GM21360 (cell line): ENCODE data around the gene MAGOHB.
"Not testable (repeated sequence)": the region's sequence is repeated elsewhere in the genome, so short reads cannot be mapped to it uniquely, and the experiment has no call there.

Experiments used
- ATAC-seq: cut with Tn5 transposase; IDR thresholded peaks from one replicate; pipeline ENCODE4 v1.9.1; 2021; ENCODE audit warnings: mild to moderate bottlenecking, moderate library complexity; ENCODE audit not compliant: unreplicated experiment

The MAGOHB gene

DNA sequence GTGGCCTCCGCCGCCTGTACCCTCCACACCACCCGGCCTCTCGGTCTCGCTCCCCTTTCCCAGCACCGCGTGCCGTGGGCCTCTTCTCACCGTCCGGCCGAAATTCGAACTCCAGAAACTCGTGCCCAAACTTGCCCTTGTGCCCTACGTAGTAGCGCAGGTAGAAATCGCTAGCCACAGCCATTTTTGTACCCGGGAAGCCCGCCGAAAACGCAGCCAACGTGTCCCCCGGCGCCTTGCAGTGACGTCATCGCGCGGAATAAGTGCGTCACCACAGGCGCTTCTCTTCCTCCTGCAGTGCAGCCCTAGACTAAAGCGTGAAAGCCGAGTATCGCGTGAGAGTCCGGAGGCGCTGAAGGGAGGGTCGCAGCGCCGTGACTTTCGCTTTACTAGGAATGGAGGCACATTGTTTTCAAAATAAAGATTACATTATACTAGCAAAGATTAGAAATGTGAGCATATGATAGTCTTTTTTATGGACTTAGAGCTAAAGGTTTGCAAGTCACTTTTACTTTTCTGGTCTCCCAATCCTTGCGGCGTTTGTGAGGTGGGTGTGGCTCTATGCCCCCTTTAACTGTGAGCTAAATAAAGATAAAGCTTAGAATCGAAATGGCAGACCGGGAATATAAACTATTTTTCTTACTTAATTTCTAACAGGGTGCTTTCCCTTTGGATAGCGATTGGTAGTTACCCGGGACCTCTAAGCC is at the start of gene MAGOHB:
Gene MAGOHB, minus strand, starts transcription at position 261 of the 707 bp plus-strand sequence. Its CDS starts 77 bp downstream, at position 184.
- ATAC-seq, result peak; percentile 95

DNA sequence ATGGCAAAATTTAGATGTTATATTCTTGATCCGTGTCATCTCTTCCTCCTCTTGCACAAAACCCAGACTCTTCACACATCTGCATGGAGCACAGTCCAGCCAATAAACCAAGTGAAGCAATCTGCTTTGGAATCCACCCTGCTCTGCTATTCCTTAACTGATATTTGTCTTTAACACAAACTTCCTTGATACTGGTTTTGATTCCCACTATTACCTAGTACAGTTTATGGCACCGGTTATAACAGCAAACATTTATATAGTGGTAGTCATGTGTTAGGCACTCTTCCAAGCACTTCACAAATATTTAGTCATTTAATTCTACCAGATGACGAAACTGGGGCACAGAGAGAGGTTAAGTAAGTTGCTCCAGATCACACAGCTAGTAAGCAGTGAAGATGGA is 47.9 kb upstream of the MAGOHB start:
- ATAC-seq, result no peak

DNA sequence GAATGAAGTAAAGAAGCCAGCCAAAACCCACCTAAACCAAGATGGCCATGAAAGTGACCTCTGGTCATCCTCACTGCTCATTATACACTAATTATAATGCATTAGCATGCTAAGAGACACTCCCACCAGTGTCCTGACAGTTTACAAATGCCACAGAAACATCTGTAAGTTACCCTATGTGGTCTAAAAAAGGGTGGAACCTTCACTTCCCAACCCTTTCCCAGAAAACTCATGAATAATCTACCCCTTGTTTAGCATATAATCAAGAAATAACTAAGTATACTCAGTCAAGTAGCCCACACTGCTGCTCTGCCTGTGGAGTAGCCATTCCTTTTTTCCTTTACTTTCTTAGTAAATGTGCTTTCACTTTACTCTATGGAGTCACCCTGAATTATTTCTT is 40.6 kb upstream of the MAGOHB start:
- no peak for ATAC-seq

DNA sequence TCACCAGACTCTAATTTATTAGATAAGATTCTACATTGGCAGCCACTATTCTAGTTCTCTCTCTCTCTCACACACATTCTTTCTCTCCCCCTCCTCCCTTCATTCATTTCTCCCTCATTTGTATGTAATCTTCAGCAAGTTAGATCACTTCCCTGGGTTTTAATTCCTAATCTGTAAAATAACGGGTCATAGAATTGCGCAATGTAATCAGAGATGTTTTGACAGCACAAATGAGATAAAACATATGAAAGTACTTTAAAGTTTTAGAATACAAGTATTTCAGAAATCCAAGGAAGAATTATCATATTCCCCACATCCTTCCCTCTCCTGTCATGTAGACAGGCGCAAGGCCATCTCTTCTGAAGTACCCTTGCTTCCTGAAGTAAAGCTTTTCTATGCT is 38.8 kb upstream of the MAGOHB start:
- ATAC-seq, result no peak

DNA sequence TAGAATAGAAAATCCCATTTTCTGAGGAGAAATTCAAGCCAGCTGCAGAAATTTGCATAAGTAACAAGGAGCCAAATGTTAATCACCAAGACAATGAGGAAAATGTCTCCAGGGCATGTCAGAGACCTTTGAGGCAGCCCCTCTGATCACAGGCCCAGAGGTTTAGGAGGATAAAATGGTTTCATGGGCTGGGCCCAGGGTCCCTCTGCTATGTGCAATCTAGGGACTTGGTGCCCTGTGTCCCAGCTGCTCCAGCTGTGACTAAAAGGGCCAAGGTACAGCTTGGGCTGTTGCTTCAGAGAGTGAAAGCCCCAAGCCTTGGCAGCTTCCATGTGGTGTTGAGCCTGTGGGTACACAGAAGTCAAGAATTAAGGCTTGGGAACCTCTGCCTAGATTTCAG is 33.2 kb upstream of the MAGOHB start:
- ATAC-seq, result not testable (repeated sequence)

DNA sequence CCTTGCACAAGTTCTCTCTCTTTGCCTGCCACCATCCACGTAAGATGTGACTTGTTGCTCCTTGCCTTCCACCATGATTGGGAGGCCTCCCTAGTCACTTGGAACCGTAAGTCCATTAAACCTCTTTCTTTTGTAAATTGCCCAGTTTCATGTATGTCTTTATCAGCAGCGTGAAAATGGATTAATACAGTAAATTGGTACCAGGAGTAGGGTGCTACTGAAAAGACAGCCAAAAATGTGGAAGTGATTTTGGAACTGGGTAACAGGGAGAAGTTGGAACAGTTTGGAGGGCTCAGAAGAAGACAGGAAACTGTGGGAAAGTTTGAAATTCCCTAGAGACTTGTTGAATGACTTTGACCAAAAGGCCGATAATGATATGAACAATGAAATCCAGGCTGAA is 32.5 kb upstream of the MAGOHB start:
- ATAC-seq, result no peak

DNA sequence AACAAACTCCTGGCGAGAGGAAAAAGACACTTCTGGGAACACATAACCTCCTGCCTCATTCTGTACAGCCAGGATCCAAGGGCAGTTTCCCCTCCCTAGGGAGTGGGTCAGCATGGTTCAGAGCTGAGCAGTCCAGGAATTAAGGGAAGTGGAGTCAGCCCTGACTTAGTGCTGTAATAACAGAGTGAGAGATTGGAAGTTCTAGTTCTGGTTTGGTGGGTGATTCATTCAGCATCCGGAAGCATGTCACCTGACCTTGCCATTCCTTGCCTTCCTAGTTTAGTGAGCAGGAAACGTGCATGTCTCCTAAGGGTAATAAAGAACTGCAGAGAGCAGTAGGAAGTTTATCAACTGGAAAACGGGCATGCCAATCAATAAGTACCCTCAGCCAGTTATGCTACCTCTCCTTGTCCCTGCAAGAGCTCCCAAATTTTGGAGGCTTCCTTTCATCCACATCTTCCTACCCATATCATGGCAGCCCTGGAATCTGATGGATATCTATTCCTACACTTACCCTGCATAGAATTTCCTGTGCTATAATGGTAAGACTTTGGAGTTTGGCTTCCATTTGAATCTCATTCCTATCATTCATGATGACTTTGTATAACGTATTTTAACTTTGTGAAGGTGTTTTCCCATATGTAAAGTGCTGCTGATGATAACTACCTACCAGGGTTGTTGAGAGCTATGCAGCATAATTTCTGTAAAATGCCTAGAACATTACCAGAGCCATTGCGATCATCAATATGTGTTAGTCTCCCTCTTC is 28.5 kb upstream of the MAGOHB start:
- ATAC-seq, result no peak

DNA sequence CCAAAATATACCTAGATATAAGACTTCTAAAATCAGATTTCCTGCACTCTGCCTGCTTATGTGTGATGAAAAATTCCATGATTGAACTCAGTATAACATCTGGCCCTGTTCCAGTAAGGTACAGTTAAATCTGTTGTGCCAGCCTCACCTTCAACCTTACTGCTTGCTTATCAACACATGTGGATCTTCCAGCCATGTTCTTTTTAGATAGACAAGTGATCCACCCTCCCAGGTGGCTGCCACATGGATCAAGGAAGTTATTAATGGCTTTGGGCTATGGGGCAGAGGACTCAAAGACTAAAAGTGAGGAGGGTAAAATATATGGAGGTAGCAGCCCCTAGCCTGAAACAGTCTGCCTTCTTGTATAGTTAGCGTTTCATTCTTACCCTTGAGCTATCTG is 25.3 kb upstream of the MAGOHB start:
- no peak for ATAC-seq

DNA sequence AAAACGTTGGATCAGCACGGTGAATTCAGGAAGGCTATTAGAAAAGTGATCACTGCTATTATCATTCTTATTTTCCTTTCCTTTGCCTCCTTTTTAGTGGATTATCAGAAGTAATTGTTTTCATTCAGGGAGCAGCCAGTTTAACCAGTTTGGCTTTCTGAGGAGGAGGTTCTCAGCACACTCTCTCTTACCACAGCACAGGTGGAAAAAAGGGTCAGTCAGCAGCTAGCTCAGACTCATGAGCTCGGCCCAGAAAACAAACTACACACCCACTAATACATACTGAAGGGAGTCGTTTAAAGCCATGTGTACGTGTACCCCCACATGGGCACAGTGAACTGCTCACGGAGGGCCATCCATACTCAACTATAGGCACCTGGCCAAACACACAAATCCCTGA is 23.2 kb upstream of the MAGOHB start:
- no peak for ATAC-seq

DNA sequence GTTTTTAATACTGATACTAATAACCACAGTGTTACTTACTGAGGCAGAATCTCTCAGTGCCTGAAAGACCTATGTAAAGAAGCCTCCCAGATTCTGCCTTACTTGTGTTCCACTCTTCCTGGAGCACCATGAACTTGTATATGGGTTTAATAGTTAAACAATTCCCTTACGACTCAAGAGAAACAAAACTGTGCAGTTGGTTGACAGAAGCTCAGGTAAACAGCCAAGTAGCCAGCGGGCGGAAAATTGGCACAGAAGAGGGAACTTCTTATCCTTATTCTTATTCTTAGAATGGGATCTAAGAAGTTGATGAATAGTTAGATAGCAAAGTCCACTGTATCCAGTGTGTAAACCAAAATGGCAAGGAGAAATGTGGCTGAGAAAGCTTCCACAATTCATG is 22.7 kb upstream of the MAGOHB start:
- ATAC-seq, result no peak

DNA sequence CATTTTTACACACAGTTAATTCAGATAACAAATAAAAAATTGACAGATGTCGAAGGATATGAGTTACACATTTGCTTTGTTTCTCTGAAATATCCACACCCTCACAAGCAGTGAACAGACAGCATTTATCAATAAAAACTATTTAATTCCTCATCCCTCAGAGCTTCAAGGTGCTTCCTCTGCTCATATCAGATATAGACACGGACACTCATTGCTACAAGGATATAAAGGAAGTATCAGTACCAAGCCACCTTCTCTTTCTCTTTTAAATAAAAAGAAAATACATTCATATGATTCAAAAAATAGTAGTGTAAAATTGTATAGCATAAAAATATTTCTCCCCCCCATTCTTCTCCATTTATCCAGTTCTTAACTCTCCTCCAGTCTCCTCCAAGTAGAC is 21.9 kb upstream of the MAGOHB start:
- no peak for ATAC-seq

DNA sequence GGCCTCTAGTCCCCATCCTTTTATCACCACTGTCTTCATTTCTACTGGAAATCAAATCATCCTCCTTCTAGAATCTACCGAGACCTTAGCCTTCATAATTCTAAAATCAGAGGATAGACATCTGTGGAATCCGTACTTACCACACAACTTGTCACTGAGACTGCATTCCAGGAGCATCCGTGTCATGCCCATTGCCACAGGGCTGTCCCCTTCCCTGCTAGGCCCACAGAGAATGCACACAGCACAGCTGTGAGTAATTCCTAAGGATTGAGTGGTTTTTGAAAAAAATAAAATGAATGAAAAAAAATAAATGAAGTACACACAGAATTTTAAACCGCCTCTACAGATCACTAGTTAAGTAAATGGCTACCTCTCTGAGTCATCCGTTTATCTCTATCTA is 21.0 kb upstream of the MAGOHB start:
- ATAC-seq, result no peak

DNA sequence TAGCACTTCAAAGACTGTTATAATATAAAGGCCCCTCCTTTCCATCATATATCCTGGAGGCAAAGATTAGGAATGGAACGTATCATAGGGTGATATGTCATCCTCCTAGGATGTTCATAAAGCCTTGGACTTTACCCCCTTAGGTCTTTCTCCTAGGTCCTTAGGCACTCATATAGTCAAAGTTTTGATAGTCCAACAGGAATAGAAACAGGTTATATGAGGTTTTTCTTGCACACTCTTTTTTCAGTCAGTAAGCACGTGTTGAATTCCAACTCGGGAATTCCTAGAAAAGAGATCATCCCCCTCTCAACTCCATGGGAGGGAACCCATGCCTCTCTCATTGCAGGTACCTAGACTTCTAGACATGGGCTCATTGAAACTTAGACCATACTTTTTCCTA is 20.1 kb upstream of the MAGOHB start:
- ATAC-seq, result no peak

DNA sequence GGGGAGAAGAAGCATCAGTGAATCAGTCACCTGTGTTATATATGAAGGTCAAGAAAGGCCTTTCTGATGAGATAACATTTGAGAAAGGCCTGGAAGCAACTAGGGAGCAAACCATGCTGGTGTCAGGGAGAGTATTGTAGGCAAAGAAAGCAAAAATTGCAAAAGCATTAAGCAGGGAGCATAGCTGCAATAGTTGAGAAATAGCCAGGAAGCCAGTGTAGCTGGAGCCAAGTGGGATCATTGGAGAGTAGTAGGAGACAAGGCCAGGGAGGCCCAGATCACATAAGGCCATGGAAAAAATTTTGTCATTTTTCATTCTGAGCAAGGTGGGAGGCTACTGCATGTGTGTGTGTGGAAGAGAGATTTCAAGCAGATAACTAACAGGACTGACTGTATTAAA is 18.8 kb upstream of the MAGOHB start:
- no peak for ATAC-seq

DNA sequence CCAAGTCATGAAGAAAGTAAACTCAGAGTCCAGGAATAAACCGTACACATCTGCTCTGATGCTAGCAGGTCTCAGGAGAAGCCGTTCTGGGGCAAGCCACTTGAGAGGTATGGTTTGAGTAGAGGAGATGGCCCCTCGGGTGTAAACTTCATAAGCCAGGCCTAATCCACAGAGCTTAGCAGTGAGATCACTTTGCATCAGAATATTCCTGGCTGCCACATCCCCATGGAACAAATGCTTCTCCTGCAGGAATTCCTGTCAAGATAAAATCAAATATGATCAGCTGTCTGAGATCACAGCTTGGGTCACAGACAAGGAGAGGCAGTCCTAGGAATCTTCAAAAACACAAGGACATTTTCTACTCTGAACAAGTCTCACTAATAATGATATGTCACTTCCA is 11.2 kb upstream of the MAGOHB start:
- no peak for ATAC-seq

DNA sequence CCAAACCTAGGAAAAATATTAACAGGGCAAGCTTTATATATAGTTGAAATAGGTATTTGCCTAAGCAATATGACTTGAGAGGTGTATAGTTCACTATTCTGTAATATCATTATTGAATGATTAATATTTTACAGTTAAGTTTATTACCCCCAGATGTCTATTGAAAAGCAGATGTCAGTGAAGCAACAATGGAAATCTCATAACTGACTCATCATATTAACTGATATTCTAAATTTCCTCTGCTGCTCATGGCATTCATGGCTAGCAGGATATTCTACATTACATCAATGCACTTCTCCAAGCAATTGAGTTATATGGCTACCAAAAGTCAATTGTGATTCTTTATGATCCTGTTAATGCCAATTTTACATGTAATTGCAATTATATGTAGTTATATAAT is 9.7 kb upstream of the MAGOHB start:
- no peak for ATAC-seq

DNA sequence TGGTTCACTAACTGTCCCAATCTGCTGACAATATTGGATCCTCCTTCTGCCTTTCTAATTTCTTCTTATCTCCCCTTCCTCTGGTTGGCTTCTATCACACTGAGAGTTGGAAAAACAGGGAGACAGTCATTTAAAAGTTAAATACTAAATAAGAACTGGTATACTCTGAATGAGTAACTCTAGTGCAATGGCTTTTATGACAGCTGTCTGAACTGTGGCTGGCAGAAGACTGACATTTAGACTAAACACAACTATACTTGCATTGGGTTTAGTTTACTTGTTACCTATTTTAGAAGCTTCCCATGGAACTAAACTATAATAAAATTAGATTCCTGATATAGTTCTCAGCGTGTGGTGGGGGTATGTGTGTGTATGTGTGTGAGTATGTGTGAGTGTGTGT is 7.9 kb upstream of the MAGOHB start:
- no peak for ATAC-seq

DNA sequence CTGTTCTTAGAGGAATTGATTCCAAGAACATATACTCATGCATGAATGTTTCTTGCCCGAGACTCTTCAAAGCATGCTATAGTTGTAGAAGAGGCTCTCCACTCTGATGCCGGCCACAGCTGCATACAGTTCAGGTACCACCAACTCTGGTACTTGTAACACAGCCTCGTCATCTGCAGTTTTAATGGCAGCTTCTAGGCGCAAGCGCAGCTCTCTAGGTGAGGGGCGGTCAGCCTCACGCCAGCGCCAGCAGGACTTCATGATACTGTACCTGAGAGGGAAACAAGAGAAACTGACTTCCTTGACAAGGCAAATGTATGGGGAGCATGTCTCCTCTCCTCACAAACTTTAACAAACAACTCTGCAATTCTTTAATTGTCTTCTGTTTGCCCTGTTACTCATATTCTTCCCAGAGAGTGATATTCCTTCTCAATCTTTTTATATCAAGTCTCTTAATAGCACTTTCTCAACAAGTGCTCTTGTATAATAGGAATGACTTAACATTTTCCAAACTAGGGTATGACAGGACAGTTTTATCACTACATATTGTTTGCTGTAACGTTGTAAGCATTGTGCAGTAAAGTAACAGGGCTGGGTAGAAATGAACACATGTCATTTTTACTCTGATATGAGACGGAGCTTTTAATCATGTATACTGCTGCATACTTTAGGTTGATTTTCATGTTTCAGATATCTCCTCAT is 6.8 kb upstream of the MAGOHB start:
- no peak for ATAC-seq

DNA sequence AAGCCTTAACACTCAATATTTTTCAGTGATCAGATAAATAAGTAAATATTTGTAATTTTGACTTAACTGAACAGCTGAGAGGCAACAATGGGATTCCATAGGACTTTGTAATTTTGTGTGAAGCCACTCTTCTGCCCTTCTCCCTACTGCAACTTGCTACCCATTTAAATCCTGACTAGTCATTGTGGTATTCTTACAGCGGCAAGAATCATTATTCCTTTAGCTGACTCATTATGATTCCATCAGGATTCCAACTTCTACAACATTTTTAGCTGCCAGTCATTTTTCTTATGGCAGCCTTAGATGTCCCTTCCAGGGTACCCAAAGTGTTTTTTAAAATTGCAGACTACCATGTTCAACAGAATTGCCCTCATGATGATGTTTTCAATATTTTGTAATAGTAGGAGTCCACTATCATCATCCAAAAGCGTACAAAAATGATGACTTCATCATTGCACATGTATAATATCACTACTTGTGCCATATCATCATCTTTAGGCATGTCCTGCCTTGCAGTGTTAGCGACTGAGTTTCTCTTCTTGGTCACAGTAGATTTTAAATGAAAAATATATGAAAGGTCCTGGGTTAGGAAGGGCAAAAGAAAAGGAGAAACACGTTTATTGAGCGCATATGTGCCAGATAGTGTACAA is 5.1 kb upstream of the MAGOHB start:
- ATAC-seq, result no peak

DNA sequence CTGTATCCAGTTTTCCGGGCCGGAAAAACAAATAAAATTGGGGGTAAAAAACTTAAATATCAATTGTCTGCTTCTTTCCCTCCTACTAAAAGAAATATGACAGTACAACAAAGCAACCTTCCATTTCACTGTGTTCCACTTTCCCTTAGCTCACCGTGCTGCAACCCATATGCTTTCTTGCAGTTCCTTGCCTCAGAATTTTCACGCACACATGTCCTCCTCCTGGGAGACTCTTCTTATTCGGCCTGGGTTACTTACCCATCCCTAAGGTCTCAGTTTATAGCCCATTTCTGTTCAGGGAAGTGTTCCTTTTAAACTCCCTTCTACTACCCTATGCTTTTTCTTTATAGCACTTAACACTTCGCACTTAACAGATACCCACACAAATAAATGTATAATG is 4.5 kb upstream of the MAGOHB start:
- no peak for ATAC-seq

DNA sequence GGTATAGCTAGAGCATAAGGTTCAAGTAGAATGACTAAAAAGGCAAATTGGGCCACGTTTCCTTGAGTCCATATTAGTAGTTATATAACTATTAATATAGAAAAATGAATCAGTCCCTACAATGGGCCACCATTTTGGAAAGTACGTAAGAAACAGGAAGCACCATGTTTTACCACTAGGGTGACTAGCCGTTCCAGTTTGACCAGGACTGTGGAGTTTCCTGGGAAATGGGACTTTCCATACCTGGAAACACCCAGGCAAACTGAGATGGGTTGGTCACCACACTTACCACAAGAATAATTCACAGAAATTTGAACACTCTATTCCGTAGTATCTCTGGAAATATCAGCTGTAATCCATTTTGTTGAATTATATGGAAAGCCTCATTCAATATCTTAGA is 2.1 kb upstream of the MAGOHB start:
- no peak for ATAC-seq

DNA sequence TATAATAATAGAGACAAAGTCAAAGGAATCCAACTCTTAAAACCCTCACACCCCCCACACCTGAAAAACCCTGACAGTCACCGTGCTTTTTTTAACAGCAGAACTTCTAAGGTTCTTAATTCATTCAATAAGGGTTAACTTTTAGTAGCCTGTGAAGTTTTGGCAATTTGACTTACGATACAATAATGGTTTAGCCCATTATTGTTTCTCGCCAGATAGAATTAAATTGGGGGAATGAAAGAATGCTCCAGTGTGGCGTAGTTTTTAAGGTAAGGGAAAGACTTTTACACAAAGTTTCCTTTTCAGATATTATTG is 604 bp upstream of the MAGOHB start:
- no peak for ATAC-seq
